SU-DHL-6 (cell line): Measurements from ENCODE around the gene GSTO1.

Experiments used
- H2AFZ ChIP-seq: fragments of 200-600 bp; sonication (generic); 2 replicates; pipeline ENCODE4 v1.6.1; 2014; ENCODE audit warnings: low read depth, mild to moderate bottlenecking, moderate library complexity, mixed read lengths, antibody characterized with exemption, low read length; ENCODE audit not compliant: severe bottlenecking
- H3F3A ChIP-seq: fragments of 200-600 bp; shearing (Covaris generic); 2 replicates; pipeline ENCODE4 v1.6.0; 2016; ENCODE audit warnings: antibody characterized with exemption, mild to moderate bottlenecking; ENCODE audit not compliant: insufficient read depth
- H3K27ac ChIP-seq: fragments of 200-600 bp; sonication (generic); 2 replicates; pipeline ENCODE4 v1.5.1; 2016; ENCODE audit warnings: low read depth, mild to moderate bottlenecking, low read length, moderate library complexity, mixed read lengths
- H3K27me3 ChIP-seq: fragments of 200-600 bp; sonication (generic), shearing (Covaris generic); 2 replicates; pipeline ENCODE4 v1.6.0; 2014; ENCODE audit warnings: mild to moderate bottlenecking, low read length
- H3K36me3 ChIP-seq: fragments of 200-600 bp; sonication (generic); 2 replicates; pipeline ENCODE4 v1.6.1; 2014; ENCODE audit warnings: mild to moderate bottlenecking, low read length, mixed read lengths
- H3K4me2 ChIP-seq: fragments of 300-600, 200-600 bp; shearing (Covaris generic), sonication (generic); 2 replicates; pipeline ENCODE4 v1.6.0; 2014; ENCODE audit warnings: low read length, low read depth, mild to moderate bottlenecking; ENCODE audit not compliant: poor library complexity, severe bottlenecking
- H3K4me3 ChIP-seq: fragments of 200-600 bp; sonication (generic); 2 replicates; pipeline ENCODE4 v1.5.1; 2014; ENCODE audit warnings: antibody characterized with exemption, low read length, mild to moderate bottlenecking, mixed read lengths; ENCODE audit not compliant: insufficient read depth, poor library complexity, severe bottlenecking
- H3K79me2 ChIP-seq: fragments of 200-600 bp; sonication (generic); 2 replicates; pipeline ENCODE4 v1.6.1; 2014; ENCODE audit warnings: mild to moderate bottlenecking, low read length, moderate library complexity; ENCODE audit not compliant: insufficient read depth
- H3K9ac ChIP-seq: fragments of 200-600 bp; sonication (generic); 2 replicates; pipeline ENCODE4 v1.7.0; 2014; ENCODE audit warnings: mild to moderate bottlenecking, low read length
- H3K9me2 ChIP-seq: fragments of 200-600 bp; sonication (generic); replicated peaks from 2 replicates; pipeline ENCODE4 v1.6.1; 2014; ENCODE audit warnings: low read length; ENCODE audit not compliant: insufficient read depth
- H3K9me3 ChIP-seq: fragments of 200-600 bp; sonication (generic); 2 replicates; pipeline ENCODE4 v1.6.1; 2014; ENCODE audit warnings: low read length, mixed read lengths; ENCODE audit not compliant: insufficient read depth
- H4K20me1 ChIP-seq: fragments of 200-600 bp; sonication (generic); 2 replicates; pipeline ENCODE4 v1.6.1; 2014; ENCODE audit warnings: low read depth, mild to moderate bottlenecking, antibody characterized with exemption, low read length, moderate library complexity, mixed read lengths
- CTCF ChIP-seq: fragments of 200-600 bp; sonication (generic); IDR thresholded peaks from one replicate; pipeline ENCODE4 v1.5.1; 2017; ENCODE audit warnings: antibody characterized with exemption, mild to moderate bottlenecking, low read length, moderate library complexity; ENCODE audit not compliant: insufficient read depth, poor library complexity, severe bottlenecking
- EZH2phosphoT487 ChIP-seq: fragments of 200-600 bp; sonication (generic), shearing (Covaris generic); conservative IDR thresholded peaks from 2 replicates; pipeline ENCODE4 v1.6.1; 2018; ENCODE audit warnings: mild to moderate bottlenecking, antibody characterized with exemption, low read length, moderate library complexity, mixed read lengths

Gene GSTO1

DNA sequence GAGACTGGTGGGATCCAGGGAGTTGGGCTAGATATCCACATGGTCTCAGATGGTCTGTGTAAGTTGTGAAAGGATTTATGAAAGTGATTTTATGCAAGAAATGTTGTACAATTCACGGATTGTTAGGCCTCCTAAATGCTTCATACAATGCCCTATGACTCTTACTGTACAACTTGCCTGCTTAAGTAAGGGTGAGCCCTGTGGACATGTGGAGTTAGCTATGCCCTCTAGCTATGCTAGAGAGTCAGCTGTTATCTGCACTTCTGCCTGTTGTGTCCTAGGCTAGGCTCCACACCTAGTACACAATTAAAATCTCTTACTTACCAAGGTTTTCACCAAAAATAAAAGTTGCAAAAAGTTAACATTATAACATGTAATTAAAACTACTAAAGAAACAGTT, 20.9 kb upstream of the GSTO1 start:
- H3K9ac ChIP-seq = no peak overlapping the region
- no peaks in the 10 kb centered on the region for H3K79me2 ChIP-seq
- peaks cover 24% of the 10 kb centered on the region; the same call in 1 of the 2 replicates for H3K9me3 ChIP-seq
- no peaks in the 10 kb centered on the region for H4K20me1 ChIP-seq
- H3K27ac ChIP-seq = no peak overlapping the region
- H3K27me3 ChIP-seq = no peaks in the 10 kb centered on the region
- no peak overlapping the region for H2AFZ ChIP-seq
- no peaks in the 10 kb centered on the region for H3K9me2 ChIP-seq
- no peaks in the 10 kb centered on the region for H3K36me3 ChIP-seq
- no peak overlapping the region for H3K4me3 ChIP-seq
- TF ChIP-seq EZH2phosphoT487 = no peak
- TF ChIP-seq CTCF = no peak
- H3F3A ChIP-seq = no peaks in the 10 kb centered on the region
- H3K4me2 ChIP-seq = no peak overlapping the region

DNA sequence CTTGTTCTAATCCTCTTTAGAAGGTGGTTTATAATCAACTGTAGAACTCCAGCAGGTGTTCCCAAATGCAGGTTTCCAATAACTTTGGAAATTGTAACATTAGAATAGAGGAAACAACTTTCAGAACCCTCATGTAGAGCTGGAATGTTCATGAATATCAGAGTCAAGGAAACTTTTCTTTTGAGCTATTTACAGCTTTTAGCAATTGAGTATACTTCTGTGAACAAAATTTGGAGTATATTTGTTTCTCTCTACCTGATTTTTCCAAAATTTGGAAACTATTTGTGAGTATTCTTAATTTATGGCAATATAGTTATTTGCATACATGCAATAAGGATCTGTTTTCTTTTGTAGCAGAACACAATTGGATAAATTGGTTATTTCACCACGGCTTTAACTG, 19.8 kb upstream of the GSTO1 start:
- no peak for TF ChIP-seq CTCF
- TF ChIP-seq EZH2phosphoT487 = no peak
- Histone ChIP-seq H3K9me3 (peaks cover 24% of the 10 kb centered on the region; the same call in 1 of the 2 replicates), H3K36me3 (no peaks in the 10 kb centered on the region), H3K4me2 (no peak overlapping the region), H3K9ac (no peak overlapping the region), H3F3A (no peaks in the 10 kb centered on the region), H3K27me3 (no peaks in the 10 kb centered on the region), H3K79me2 (no peaks in the 10 kb centered on the region), H3K9me2 (no peaks in the 10 kb centered on the region), H3K27ac (no peak overlapping the region), H3K4me3 (no peak overlapping the region), H2AFZ (no peak overlapping the region), H4K20me1 (no peaks in the 10 kb centered on the region)

GRCh38 chr10:104235801-104236200, 18.9 kb upstream of the GSTO1 start:
- no peak overlapping the region for H3K4me3 ChIP-seq
- peaks cover 24% of the 10 kb centered on the region; the same call in 1 of the 2 replicates for H3K9me3 ChIP-seq
- H3F3A ChIP-seq = no peaks in the 10 kb centered on the region
- H2AFZ ChIP-seq = no peak overlapping the region
- no peaks in the 10 kb centered on the region for H3K27me3 ChIP-seq
- TF ChIP-seq EZH2phosphoT487 = no peak
- no peak for TF ChIP-seq CTCF
- no peaks in the 10 kb centered on the region for H3K79me2 ChIP-seq
- H3K4me2 ChIP-seq = no peak overlapping the region
- no peak overlapping the region for H3K27ac ChIP-seq
- no peak overlapping the region for H3K9ac ChIP-seq
- H3K9me2 ChIP-seq = no peaks in the 10 kb centered on the region
- H4K20me1 ChIP-seq = no peaks in the 10 kb centered on the region
- no peaks in the 10 kb centered on the region for H3K36me3 ChIP-seq
